T-cell (primary cell): ENCODE results near the gene ERBB2. TPM values are rescaled to one million over a fixed set of nuclear protein-coding genes. Genes with fewer than 3 reads are reported as not detected.

Experiments
- ATAC-seq, 4 experiments: fragments of 200-7000 bp in 3 of 4; fragments of 150-1000 bp in 1 of 4; cut with Tn5 transposase; replicated peaks in 1 of 4; 1 replicate in 3 of 4; 2 replicates in 1 of 4; pipeline ENCODE4 v1.10.0; 2021; ENCODE audit warnings: moderate library complexity in 3 of 4, mild to moderate bottlenecking in 2 of 4, moderate number of reproducible peaks in 1 of 4
- CTCF ChIA-PET, 2 donors: fragments of 300-600 bp; sonication (Branson Sonifier 250); formaldehyde crosslinking; loops; one replicate each; lab custom pipeline; 2022; ENCODE audit warnings: antibody characterized with exemption in 2 of 2; lab: Charles Lee
- POLR2A ChIA-PET, 2 donors: fragments of 300-600 bp; sonication (Branson Sonifier 250); formaldehyde crosslinking; loops; one replicate each; lab custom pipeline; 2022; ENCODE audit warnings: antibody characterized with exemption in 2 of 2; lab: Charles Lee
- DNase-seq, 35 experiments: peaks; one replicate each; pipeline versions ENCODE4 v3.0.0 to v3.0.0-alpha.2; 2013 to 2023
- H3K27ac ChIP-seq: one replicate; pipeline ENCODE4 v1.5.1; 2013; ENCODE audit warnings: low read length
- H3K27me3 ChIP-seq, 2 experiments: replicated peaks in 1 of 2; 1 replicate in 1 of 2; 2 replicates in 1 of 2; pipeline versions ENCODE4 v1.6.1 to v1.7.0; 2013; ENCODE audit warnings: low read length in 1 of 2, mixed read lengths in 1 of 2; ENCODE audit not compliant: control insufficient read depth in 2 of 2, insufficient read depth in 2 of 2; ENCODE audit errors: extremely low read depth in 1 of 2
- H3K36me3 ChIP-seq, 2 donors: 1 replicate in 1 of 2; 2 replicates in 1 of 2; pipeline versions ENCODE4 v1.6.1 to v1.7.0; 2013; ENCODE audit warnings: low read length in 1 of 2; ENCODE audit not compliant: control insufficient read depth in 2 of 2, insufficient read depth in 1 of 2; ENCODE audit errors: extremely low read depth in 1 of 2
- H3K4me1 ChIP-seq, 2 experiments: 1 replicate in 1 of 2; 2 replicates in 1 of 2; pipeline versions ENCODE4 v1.6.1 to v1.7.0; 2013; ENCODE audit warnings: low read length in 2 of 2, mixed read lengths in 1 of 2; ENCODE audit not compliant: insufficient read depth in 2 of 2, control insufficient read depth in 1 of 2; ENCODE audit errors: extremely low read depth in 1 of 2
- H3K4me3 ChIP-seq, 2 donors: 1 replicate in 1 of 2; 2 replicates in 1 of 2; pipeline versions ENCODE4 v1.5.1 to v1.7.0; 2013; ENCODE audit warnings: mild to moderate bottlenecking in 2 of 2, low read length in 1 of 2, moderate library complexity in 1 of 2; ENCODE audit not compliant: control insufficient read depth in 1 of 2; ENCODE audit errors: extremely low read depth in 1 of 2
- H3K9me3 ChIP-seq: 2 replicates; pipeline ENCODE4 v1.7.0; 2013
- H3K27ac Mint-ChIP-seq, 2 donors: one replicate each; pipeline ENCODE4 v1.8.0; 2020 to 2021; ENCODE audit warnings: mild to moderate bottlenecking in 2 of 2, mixed read lengths in 2 of 2
- H3K27me3 Mint-ChIP-seq, 2 donors: one replicate each; pipeline ENCODE4 v1.8.0; 2021 to 2022; ENCODE audit warnings: mixed read lengths in 2 of 2
- H3K36me3 Mint-ChIP-seq: one replicate; pipeline ENCODE4 v1.8.0; 2021; ENCODE audit warnings: mixed read lengths
- H3K4me1 Mint-ChIP-seq, 3 donors: one replicate each; pipeline ENCODE4 v1.8.0; 2020 to 2022; ENCODE audit warnings: mixed read lengths in 3 of 3, mild to moderate bottlenecking in 1 of 3
- H3K4me3 Mint-ChIP-seq, 3 donors: one replicate each; pipeline ENCODE4 v1.8.0; 2020 to 2022; ENCODE audit warnings: mild to moderate bottlenecking in 3 of 3, mixed read lengths in 3 of 3, moderate library complexity in 3 of 3
- H3K9me3 Mint-ChIP-seq, 3 donors: one replicate each; pipeline ENCODE4 v1.8.0; 2020 to 2022; ENCODE audit warnings: mixed read lengths in 3 of 3
- WGBS: methylation state at CpG from one replicate; pipeline ENCODE4 v1.1.5; 2013; ENCODE audit warnings: missing lambda C conversion rate; ENCODE audit not compliant: insufficient coverage; 5-methylcytosine and 5-hydroxymethylcytosine counted together
- total RNA-seq, 35 experiments: library from RNA in 6 of 35; stranded (reverse) in 6 of 35; fragments of 120-200 nt in 1 of 35; gene quantifications; one replicate each; pipeline versions ENCODE4 v1.2.1 to v1.2.4 and lab custom pipeline; 2013 to 2026

Gene ERBB2
- total RNA-seq, 5 donors from 2014 or later (not counting 1 experiment from before 2014, with no cell fraction given), result 4.1 to 8.8 (median 6.0) TPM

- Histone ChIP-seq H3K36me3 (no peaks in the 10 kb centered on the region), H3K9me3 (no peaks in the 10 kb centered on the region), H3K27me3 (peaks cover 0 to 5% of the 10 kb centered on the region in 2 experiments), H3K27ac (no peak overlapping the region), H3K4me1 (peaks cover 14 to 37% of the 10 kb centered on the region in 2 experiments), H3K4me3 (no peak overlapping the region)
- POLR2A ChIA-PET, result interaction anchor here in 1 of 2 donors (0.7 kb wide), 1 partner anchor 32 kb away, joined by 4 read pairs; no protein-coding TSS in a partner anchor
- no peaks in the 10 kb centered on the region for H3K36me3 Mint-ChIP-seq
- no peak overlapping the region for H3K4me3 Mint-ChIP-seq
- peaks cover 22 to 29% (median 26%) of the 10 kb centered on the region in 3 donors for H3K4me1 Mint-ChIP-seq
- peak overlapping the region in 1 of 2 donors; percentile 52 for H3K27ac Mint-ChIP-seq
- CTCF ChIA-PET, result interaction anchor here (0.5 to 0.6 kb wide), 2 partner anchors 74 to 167 kb away, joined by 3 to 5 read pairs; partner anchors contain the start of gene GSDMB (in 1 of the 2)
- no peaks in the 10 kb centered on the region for H3K27me3 Mint-ChIP-seq
- no peaks in the 10 kb centered on the region for H3K9me3 Mint-ChIP-seq
- no peak for ATAC-seq
- 83% methylated on average over 2 of the region's 5 CpGs for WGBS
- DNase-seq, result no peak
Measured at GRCh38 chr17:39751016-39751543, 51.2 kb downstream of the ERBB2 start.

- 77% methylated on average over 10 of the region's 10 CpGs for WGBS
- no peaks in the 10 kb centered on the region for H3K27me3 Mint-ChIP-seq
- no peak for ATAC-seq
Measured at GRCh38 chr17:39751637-39752036, 51.8 kb downstream of the ERBB2 start.

GRCh38 chr17:39752241-39752881, 52.5 kb downstream of the ERBB2 start:
- 90% methylated on average over 9 of the region's 13 CpGs for WGBS
- ChIA-PET CTCF (interaction anchor here in 1 of 2 donors (0.5 to 2.5 kb wide), 8 partner anchors 11 to 131 kb away, joined by 3 to 14 read pairs (median 3); partner anchors contain the start of gene MIEN1), POLR2A (no interaction called here)

More at GRCh38 chr17:39751637-39752036, 51.8 kb downstream of the ERBB2 start:
- no peak overlapping the region for H3K27ac Mint-ChIP-seq
- CTCF ChIA-PET, result interaction anchor here in 1 of 2 donors (0.5 to 2.5 kb wide), 8 partner anchors 12 to 167 kb away, joined by 3 to 14 read pairs (median 3); partner anchors contain the start of genes GSDMB and MIEN1
- Histone ChIP-seq H3K27me3 (peaks cover 0 to 5% of the 10 kb centered on the region in 2 experiments), H3K27ac (no peak overlapping the region), H3K4me1 (peaks cover 20 to 43% of the 10 kb centered on the region in 2 experiments), H3K4me3 (no peak overlapping the region), H3K9me3 (no peaks in the 10 kb centered on the region), H3K36me3 (no peaks in the 10 kb centered on the region)
- no peaks in the 10 kb centered on the region for H3K36me3 Mint-ChIP-seq
- POLR2A ChIA-PET, result no interaction called here
- H3K4me1 Mint-ChIP-seq, result peaks cover 28 to 35% (median 31%) of the 10 kb centered on the region in 3 donors
- no peak overlapping the region for H3K4me3 Mint-ChIP-seq
- no peaks in the 10 kb centered on the region for H3K9me3 Mint-ChIP-seq
- no peak for DNase-seq

GRCh38 chr17:39753514-39754160, 53.8 kb downstream of the ERBB2 start:
- H3K9me3 Mint-ChIP-seq, result no peaks in the 10 kb centered on the region
- POLR2A ChIA-PET, result interaction anchor here in 1 of 2 donors (0.6 kb wide), 2 partner anchors 101 to 1111 kb away, joined by 3 to 4 read pairs; no protein-coding TSS in a partner anchor
- peak; percentile 29 to 44 (median 38) for ATAC-seq
- peaks cover 30 to 63% of the 10 kb centered on the region in 2 experiments for H3K4me1 ChIP-seq
- H3K27ac Mint-ChIP-seq, result peak overlapping the region; percentile 91 to 96
- H3K27me3 ChIP-seq, result peaks cover 0 to 5% of the 10 kb centered on the region in 2 experiments
- H3K4me3 Mint-ChIP-seq, result peak overlapping the region; percentile 69 to 81 (median 70)
- peaks cover 48 to 55% (median 51%) of the 10 kb centered on the region in 3 donors for H3K4me1 Mint-ChIP-seq
- CTCF ChIA-PET, result interaction anchor here in 1 of 2 donors (0.5 to 2.5 kb wide), 7 partner anchors 23 to 133 kb away, joined by 3 to 14 read pairs (median 5); partner anchors contain the start of genes IKZF3 and MIEN1
- peak in 22 of 35 experiments; percentile 37 to 89 (median 55) for DNase-seq
- no peaks in the 10 kb centered on the region for H3K27me3 Mint-ChIP-seq
- peak overlapping the region; percentile 95 for H3K27ac ChIP-seq
- 0% methylated on average over 43 of the region's 55 CpGs for WGBS
- no peaks in the 10 kb centered on the region for H3K36me3 Mint-ChIP-seq
- peak overlapping the region; percentile 49 to 52 for H3K4me3 ChIP-seq
- no peaks in the 10 kb centered on the region for H3K9me3 ChIP-seq
- H3K36me3 ChIP-seq, result no peaks in the 10 kb centered on the region

More at GRCh38 chr17:39752241-39752881, 52.5 kb downstream of the ERBB2 start:
- Mint-ChIP-seq H3K27ac (peak overlapping the region; percentile 83 to 96), H3K4me3 (peak overlapping the region; percentile 41 to 69 (median 68)), H3K9me3 (no peaks in the 10 kb centered on the region), H3K36me3 (no peaks in the 10 kb centered on the region), H3K27me3 (no peaks in the 10 kb centered on the region), H3K4me1 (peaks cover 35 to 42% (median 38%) of the 10 kb centered on the region in 3 donors)
- no peak for ATAC-seq
- Histone ChIP-seq H3K27me3 (peaks cover 0 to 5% of the 10 kb centered on the region in 2 experiments), H3K27ac (no peak overlapping the region), H3K9me3 (no peaks in the 10 kb centered on the region), H3K4me1 (peaks cover 22 to 50% of the 10 kb centered on the region in 2 experiments), H3K36me3 (no peaks in the 10 kb centered on the region), H3K4me3 (no peak overlapping the region)
- peak in 1 of 35 experiments; percentile 33 for DNase-seq

DNA sequence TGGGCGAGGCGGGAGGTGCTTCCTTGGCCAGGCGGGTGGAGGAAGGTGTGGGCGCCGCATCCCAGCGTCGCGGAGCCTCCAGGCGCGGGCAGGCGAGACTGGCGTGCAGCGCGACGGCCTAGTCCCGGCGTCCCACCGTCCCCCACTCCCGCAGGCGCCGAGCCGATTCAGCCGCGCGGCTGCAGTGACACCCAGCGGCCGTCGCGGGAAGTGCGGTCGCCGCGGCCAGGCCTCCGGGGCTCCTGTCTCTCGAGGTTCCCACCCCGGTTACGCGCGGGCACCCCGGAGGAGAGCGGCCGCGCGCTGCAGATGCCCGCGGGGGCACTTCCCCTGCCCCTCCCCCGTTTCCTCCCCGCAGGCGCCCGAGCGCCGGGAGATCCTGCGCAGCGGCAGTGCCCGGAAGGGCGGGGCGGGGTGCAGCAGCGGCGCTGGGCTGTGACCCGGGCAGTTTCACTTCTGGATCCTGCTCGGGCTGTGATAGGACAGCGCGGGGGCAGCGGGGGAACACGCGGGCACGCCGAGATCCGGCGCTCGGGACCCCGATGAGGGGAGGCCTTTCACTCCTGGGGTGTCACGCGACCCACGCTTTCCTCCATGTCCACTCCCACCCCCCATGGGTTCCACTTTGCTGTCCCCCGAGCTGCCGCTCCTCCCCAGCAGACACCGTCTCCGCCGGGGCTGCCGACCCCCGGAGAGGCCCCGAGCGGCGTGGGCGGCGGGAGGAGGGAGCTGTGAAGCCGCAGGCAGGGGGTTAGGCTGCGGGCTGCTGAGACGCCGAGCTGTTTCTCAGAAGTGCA, 54.5 kb downstream of the ERBB2 start:
- Histone ChIP-seq H3K36me3 (no peaks in the 10 kb centered on the region), H3K27ac (peak overlapping the region; percentile 98), H3K9me3 (no peaks in the 10 kb centered on the region), H3K4me3 (peak overlapping the region; percentile 45 to 75), H3K4me1 (peaks cover 33 to 69% of the 10 kb centered on the region in 2 experiments), H3K27me3 (peaks cover 0 to 5% of the 10 kb centered on the region in 2 experiments)
- DNase-seq (peak; percentile 94 to 99 (median 97)), ATAC-seq (peak; percentile 81 to 83 (median 82))
- CTCF ChIA-PET, result interaction anchor here in 1 of 2 donors (0.5 to 2.5 kb wide), 12 partner anchors 15 to 226 kb away, joined by 3 to 14 read pairs (median 4); partner anchors contain the start of genes IKZF3, MIEN1 and PSMD3
- peak overlapping the region; percentile 69 to 81 (median 73) for H3K4me3 Mint-ChIP-seq
- H3K27me3 Mint-ChIP-seq, result no peaks in the 10 kb centered on the region
- POLR2A ChIA-PET, result interaction anchor here in 1 of 2 donors (0.5 to 1.5 kb wide), 3 partner anchors 16 to 52 kb away, joined by 3 to 5 read pairs (median 4); no protein-coding TSS in a partner anchor
- peak overlapping the region; percentile 98 to 99 for H3K27ac Mint-ChIP-seq
- no peaks in the 10 kb centered on the region for H3K9me3 Mint-ChIP-seq
- H3K36me3 Mint-ChIP-seq, result peaks cover 3% of the 10 kb centered on the region
- WGBS, result under 1% methylated on average over 61 of the region's 91 CpGs
- H3K4me1 Mint-ChIP-seq, result peaks cover 55 to 62% (median 57%) of the 10 kb centered on the region in 3 donors
